ENCODE results near the gene OVCH1.
"Not testable (repeated sequence)": the region's sequence is repeated elsewhere in the genome, so short reads cannot be mapped to it uniquely, and the experiment has no call there.

Gene OVCH1

DNA sequence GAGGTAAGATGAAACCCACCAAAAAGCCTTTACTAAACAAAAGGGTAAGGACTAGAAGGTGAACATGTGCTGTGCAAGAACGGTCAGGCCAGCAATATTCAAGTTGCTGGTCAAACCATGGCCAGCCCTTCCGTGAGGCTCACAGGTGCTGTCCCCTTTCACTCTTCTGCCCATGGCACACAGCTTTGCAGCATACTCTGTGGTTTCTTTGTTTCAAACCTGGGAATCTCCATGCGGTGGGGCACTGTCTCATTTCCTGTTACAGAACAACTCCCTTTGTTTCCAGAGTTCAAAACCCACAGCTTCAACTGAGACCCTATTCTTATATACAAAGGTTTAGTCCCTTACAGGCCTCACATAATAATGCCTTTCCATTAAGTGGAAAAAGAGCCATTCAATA lies 1.7 kb upstream of the OVCH1 start:
- no peak for DNase-seq

DNA sequence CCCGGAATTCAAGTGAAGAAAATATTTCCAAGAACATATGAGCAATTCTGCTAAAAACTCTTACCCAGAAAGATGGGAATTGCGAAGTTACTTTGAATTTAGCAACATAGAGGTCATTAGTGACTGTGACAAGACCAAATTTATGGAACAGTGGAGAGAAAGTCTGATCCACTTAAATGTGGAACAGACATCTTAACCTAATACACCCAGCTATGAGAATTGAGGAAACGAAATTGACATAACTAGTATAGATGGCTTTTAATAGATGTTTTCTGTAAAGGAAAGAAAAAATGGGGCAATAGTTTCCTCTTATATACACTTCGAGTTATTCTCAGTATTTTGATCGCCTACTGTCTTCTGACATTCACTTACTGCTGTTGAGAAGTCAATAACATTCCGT lies 4.6 kb downstream of the OVCH1 start:
- DNase-seq: no peak

DNA sequence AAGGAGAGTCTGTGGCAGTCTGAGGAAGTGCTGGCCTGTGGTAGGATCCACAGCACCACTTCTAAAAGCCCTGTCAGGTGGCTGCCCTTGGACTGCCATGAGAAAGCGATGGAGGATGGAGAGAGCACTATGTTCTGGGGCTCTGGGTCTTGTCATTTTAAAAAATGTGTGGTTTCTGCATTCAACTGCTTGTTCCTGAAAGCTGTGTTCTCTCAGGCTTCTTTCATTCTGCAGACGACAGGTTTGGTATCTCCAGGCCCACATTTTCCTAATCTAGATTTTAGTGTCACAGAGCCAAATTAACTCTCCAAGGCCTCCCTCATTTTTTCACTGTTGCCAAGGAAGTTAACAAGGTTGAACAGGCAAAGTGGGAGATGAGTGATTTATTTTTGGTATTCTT lies 10.5 kb downstream of the OVCH1 start:
- no peak for DNase-seq

DNA sequence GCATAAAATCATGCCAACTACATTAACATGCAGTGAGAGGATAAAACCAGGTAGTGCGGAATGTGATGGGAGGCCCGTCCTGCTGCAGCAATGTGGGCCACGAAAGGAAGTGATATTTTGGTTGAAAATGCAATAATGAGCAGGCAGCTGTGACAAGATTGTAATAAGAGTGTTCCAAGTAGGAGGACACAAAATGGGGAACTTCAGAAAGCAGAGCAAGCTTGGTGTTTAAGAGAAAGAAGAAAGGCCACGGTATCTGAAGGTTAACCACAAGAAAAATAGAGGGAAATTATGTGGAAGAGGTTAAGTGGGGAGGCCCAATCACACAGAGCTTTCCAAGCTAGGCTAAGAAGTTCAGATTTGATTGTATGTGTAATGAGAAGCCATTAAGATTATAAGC lies 34.3 kb downstream of the OVCH1 start:
- DNase-seq: no peak

DNA sequence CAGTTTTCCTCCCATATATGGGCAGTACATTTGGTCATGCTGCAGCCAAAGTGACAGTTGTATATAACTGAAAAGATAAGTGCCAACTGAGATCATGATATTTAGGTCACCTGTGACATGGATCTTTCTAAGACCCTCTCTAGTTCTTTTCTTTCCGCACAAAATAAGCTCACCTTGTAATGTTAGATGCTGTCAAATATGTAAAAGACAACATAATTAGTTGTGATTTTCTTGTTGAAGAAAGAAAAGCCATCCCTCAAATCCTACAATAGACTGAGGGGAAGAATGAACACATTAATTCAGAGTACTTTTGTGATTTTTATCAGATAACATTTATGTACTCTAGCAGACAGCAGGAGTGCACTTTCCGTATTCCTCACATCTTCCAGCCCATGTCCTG lies 37.4 kb downstream of the OVCH1 start:
- DNase-seq: no peak

DNA sequence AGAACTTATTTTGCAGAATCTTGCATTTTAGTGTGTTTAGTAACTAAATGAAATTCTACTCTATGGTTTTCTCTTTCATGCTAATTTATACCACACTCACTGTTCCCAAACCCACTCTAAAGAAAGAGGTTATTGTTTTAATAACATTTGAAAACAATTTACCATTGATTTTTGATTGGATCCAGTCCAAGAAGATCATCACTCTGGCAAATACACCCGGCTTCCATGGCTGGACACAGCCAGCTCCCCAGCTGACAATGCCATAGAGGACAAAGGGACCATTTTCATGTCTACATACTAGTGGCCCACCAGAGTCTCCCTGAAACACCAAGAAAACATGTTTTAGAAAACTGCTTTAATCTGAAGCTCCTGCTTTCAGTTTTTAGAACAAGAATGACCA lies 42.4 kb downstream of the OVCH1 start:
- DNase-seq: peak; percentile 16

DNA sequence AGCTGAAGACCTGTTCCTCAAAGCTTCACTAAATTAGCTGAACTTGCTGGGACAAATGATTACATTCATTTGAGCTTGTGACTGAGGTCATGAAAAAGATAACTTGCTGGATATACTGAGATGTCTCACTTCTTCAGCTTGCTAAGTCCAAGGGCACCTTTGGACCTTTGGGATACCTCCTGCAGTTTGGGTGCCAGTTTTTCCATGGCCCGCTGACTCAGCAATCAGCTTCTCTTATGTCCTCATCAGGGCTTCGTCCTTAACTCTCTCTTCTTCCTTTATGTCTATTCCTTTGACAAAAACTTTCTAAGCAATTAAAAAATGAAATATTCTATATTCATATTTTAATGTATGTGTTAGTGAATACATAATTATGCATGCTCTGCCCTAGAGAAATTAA lies 45.6 kb downstream of the OVCH1 start:
- no peak for DNase-seq

DNA sequence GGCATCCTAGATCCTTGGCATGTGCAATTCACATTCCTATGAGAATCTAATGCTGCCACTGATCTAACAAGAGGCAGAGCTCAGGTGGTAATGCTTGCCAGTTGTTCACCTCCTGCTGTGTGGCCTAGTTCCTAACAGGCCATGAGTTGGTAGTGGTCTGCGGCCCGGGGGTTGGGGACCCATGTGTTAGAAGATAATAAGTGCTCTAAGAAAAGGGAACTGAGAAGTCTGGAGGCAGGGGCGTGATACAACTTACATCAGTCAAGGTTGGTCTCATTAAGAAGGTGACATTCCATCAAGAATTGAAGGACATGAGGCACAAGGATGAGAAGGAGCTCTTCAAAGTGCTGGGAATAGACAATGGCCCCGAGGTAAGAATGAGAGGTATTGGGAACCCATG lies 49.3 kb downstream of the OVCH1 start:
- no peak for DNase-seq

DNA sequence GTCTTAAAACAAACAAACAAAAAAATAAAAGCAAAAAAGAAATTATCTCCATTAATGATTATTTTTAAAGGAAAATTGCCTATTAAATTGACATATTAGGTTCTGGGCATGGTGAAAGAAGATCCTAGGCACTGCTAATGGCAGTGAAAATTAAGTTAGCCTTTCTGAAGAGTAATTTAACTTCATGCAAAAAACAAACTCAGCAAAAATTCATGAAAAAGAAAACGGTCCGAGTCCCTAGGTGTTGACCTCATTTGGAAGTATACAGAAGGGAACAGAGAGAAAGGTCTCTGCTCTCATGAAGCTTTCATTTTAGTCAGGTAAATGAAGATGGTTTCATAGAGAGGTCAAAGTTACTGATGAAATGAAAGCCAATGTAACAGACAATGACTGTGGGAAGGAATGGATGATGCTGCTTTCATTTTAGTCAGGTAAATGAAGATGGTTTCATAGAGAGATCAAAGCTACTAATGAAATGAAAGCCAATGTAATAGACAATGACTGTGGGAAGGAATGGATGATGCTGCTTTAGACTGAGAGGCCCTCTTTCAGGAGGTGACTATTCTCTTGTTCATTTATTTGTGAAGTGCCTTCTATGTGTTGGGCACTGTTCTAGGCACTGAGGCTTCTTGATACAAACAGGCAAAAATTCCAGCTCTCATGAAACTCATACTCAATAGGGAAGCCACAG lies 50.1 kb downstream of the OVCH1 start:
- DNase-seq: no peak

DNA sequence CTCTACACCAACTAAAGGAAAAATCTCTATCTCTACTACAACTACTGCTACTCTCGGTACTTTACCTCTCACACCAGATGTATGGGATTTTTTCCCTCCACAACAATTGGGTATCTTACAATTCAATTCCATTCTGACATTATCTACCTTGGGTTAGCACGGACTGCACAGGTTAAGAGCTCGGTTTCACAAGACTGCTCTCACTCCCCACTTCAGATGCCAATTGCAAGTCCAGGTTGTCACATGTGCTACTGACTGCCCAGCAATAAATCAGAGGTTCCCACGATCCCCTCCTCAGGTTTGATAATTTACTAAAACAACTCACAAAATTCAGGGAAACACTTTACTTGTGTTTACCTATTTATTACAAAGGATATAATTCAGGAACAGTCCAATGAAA lies 58.0 kb downstream of the OVCH1 start:
- DNase-seq: no peak

DNA sequence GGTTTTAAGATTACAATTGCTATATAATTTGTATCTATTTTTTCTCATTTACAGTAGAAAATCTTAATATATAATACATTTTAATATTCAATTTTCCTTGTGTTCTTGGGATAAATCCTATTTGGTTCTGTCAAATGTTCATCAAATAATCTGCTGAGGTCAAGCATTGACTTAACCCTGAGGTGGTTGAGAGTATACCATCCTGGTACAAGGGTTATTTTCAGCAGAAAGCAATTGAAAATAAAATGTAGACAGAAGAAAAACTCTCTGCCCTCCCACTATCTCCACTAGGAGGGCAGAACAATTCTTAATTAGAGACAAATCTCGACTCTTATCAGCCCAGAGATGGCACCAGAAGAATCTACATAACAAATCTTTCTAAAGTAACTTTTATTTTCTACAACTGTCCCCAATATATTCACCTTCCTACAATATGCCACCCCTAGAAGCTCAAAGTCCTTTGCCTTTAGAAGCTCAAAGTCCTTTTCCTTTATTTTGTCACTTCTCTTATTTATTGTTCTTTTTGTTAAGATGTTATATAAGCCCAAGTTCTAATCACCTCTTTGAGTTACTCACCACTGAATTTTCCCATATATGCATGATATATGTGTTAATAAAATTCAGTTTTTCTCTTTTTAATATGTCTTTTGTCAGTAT lies 58.6 kb downstream of the OVCH1 start:
- DNase-seq: no peak

DNA sequence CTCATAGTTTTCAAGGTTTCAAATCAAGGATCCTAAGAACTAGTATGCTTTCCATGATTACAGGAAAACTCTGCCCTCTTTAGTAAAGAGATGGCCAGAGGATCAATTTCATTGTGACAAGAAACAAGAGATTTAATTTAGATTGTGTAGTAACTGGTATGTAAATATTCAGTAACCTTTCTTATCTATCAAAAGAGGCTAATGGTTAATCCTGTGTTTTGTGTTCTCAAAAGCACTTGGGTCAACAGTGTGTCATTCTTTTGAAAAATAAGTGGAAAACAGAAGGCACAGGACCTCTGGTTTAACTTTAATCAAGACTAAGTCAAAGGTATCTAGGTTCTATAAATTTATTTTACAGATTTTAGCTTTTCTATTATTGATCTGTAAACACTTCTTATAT lies 59.9 kb downstream of the OVCH1 start:
- DNase-seq: no peak

DNA sequence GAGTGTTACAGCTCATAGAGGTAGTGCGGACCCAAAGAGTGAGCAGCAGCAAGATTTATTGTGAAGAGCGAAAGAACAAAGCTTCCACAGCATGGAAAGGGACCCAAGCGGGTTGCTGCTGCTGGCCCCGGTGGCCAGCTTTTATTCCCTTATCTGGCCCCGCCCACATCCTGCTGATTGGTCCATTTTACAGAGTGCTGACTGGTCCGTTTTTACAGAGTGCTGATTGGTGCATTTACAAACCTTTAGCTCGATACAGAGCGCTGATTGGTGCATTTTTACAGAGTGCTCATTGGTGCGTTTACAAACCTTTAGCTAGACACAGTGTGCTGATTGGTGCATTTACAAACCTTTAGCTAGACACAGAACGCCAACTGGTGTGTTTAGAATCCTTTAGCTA lies 60.7 kb downstream of the OVCH1 start:
- DNase-seq: not testable (repeated sequence)

DNA sequence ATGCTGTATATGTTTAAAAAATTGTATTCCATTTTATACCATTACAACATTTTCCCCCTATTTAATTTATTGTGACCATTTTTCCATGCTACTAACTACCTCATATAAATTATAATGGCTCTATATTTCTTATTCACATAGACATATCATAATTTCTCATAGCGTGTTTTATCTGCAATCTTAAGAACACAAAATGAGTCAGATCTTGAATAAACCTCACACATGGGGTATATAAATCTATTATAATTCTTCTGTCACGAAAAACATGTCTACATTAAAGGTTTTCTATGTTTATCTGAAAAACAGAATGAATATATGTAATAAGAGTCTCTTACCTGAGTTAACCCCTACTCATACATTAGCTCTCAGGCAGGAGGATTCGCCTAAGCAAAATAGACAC lies 66.0 kb downstream of the OVCH1 start:
- no peak for DNase-seq

DNA sequence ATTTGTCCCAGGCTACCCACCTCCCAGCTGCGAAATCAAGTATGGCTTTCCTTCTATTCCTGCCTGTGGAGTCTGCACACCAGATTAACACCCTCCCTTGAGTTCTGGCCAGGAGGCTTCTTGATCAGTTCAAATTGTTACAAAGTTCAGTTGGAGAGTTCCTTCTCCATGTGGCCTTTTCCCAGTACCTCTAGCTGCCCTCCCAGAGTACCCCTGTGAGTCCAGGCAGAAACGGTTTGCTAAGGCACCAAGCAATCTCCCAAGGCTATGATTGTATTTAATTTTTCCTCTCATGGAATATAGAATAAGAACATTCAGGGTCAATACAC lies 66.8 kb downstream of the OVCH1 start:
- DNase-seq: no peak

DNA sequence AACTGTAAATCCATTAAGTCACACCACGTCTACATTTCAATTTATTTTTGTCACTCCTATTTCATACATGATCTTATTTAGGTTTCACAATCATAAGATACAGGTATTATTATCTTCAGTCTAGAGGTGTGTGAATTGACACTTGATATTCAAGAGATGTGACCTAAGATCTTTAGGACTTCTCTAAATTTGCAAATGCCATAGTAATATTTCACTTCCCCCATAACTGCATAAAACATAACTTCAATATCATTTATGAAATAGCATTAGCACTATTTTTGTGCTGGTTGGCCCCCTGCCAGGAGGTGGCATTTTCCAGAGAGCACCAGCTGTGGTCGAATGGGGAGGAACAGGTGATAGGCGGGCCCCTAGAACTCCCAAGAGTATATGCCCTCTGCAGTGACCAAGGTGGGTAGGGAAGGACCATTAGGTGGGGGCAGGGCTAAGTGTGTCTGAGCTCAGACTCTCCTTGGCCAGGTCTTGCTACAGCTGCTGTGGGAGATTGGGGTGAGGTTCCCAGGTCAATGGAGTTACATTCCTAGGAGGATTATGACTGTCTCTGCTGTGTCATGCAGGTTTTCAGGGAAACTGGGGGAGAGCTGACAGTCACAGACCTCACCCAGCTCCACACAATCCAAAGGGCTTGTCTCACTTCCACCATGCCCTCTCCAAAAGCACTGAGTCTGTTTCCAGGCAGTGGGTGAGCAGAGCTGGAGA lies 67.3 kb downstream of the OVCH1 start:
- no peak for DNase-seq

DNA sequence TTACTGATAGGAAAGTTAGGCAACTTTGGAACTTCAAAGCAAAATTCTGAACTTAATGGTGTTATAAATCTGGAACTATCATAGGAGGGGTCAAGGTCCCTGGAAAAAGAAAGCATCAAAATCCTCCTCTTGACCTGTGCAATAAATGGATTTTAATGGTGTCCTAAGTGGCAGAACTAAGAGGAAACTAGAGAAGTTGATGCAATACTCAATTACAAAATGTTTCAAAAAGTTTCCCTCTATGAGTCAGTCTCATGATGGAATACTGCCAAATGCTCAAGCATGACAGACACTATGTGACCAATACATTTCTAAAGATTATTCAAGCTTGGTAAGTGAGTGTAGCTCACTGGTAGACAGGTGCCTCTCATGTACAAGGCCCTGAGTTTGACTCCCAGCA lies 68.9 kb downstream of the OVCH1 start:
- DNase-seq: no peak

DNA sequence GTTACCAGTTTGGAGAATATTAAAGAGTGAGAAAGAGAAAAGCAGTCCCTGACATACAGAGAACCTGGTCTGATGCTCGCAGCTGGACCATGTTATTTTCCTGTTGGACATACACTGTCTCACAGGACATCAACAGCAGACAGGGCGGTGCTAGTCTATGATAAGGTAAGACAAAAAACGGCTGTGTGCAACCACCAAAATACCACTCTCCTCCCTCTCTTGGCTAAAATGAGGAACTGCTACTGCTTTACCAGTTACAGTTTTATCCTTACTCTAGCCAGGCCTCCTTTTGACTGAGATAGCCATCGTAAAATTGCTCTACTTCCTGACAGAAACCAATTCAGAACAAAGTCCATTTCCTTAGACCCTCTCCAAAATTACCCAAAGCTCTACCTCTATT lies 69.5 kb downstream of the OVCH1 start:
- DNase-seq: peak; percentile 3

DNA sequence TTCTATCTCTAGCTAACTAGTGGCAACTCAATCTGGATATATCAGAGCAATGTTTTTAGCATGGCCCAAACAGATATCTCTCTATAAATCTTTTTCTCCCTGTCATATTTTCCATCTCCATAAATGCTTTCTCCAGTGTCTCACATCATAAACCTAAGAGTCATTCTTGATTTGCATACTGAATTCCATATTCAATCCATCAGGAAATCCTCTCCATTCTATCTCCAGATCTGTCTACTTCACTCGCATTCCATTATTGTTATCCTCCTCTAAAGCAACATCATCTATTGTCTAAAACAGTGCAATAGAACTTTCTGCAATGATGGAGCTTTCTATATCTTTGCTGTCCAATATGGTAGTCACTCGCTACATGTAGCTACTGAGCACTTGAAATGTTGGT lies 71.0 kb downstream of the OVCH1 start:
- no peak for DNase-seq

DNA sequence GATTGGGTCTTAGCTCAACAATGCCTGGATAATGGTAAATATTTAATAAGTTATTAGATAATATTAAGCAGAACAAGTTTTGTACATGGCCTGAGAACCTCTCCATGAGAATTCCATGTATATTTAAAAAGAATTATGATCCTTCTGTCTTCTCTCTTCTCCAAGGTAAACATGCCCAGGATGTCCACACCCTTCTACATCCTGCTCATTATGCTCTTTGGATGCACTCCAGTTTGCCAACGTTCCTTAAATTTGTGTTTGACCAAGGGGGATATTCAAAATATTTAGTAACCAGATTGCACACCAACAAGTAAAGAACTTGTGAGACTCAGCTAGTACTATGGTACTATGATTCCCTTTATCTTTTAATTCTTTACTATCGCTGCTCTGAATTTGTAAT lies 71.8 kb downstream of the OVCH1 start:
- DNase-seq: no peak

DNA sequence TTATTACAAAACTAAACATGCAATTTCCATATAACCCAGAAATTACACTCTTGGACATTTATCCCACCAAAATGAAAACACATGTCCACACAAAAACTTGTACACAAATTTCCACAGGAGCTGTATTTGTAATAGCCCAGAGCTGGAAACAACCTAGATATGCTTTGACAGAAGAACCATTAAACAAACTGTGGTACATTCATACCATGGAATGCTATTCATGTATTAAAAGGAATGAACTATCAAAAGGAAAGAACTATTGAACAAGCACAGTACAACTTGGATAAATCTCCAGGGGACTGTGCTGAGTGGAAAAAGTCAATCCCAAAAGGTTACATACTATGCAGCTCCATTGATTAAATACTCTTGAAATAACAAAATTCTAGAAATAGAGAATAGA lies 80.7 kb downstream of the OVCH1 start:
- no peak for DNase-seq

DNA sequence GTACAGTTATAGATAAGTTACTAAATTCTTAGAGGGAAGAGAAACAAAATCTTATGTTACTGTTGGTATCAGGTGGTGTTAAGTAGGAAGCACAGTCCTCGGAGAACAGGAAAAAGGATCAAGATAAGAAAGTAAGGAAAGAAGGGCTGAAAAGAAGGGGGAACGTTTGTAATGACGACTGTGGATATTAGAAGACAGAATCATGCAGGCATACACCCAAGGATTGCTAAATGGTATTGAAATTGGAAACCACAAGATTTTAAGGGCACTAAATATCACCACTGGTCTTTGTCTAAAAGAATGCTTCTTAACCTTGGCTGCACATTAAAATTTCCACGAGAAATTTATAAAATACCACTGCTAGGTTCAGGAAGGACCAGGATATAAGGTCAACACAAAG lies 82.4 kb downstream of the OVCH1 start:
- DNase-seq: no peak

DNA sequence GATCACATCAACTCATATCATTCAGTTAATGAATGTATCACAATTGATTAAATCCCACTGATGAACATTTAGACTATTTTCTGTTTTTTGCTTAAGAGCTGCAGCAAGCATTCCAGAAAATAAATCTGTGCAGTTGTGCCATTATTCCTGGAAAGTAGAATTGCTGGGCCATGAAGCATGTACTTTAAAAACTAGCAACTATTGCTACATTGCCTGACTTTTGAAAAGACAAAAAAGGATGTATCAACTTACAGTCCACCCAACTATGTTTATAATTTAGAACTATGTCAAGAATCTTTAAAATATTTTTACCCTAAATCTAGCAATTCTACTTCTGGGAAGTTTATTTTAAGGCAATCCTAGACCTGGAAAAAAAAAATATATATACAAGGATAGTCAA lies 83.1 kb downstream of the OVCH1 start:
- no peak for DNase-seq

DNA sequence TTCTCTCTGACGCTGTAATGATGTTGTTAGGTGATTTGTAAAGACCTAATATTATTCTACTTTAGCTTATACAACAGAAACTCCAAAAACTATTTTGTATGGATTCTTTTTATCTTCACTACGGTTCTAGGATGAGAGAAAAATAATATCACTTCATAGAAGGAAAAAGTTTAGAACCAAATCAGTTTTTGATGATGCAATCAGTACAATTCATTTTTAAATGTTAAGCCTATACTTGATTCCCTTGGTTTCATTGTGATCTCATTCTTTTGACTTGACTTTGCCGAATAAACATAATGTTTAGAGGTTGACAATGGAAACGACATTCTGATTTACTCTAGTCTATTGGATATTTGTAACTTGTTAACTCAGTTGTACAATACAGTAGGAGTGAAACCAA lies 91.9 kb downstream of the OVCH1 start:
- no peak for DNase-seq

DNA sequence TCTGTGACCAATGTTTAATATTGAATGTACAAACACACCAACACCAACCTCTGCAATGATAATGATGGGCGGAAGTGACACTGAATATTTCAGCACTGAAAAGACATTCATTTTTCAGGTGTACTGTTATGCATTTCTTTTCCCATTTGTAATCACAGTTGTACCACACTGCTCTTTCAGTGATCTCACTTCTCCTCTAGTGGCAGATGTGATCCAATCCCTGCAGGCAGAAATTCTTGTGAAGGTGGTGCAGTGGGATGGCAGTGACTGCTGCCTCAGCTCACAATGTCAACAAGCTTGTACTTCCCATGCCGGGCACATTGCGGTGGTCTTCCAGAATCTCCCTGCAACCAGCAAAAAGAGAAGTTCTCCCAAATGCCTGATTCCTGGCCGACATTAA lies 93.5 kb downstream of the OVCH1 start:
- DNase-seq: no peak
